IMR-90 (cell line): ENCODE data around the gene WIPF1. TPM values are rescaled to one million over a fixed set of nuclear protein-coding genes. Genes with fewer than 3 reads are reported as not detected.

Experiments used
- ATAC-seq: fragments of 200-7000 bp; cut with Tn5 transposase; 2 replicates; pipeline ENCODE4 v1.9.1; 2020; ENCODE audit warnings: low read depth, mild to moderate bottlenecking, moderate library complexity
- BruUV-seq: library from RNA; stranded (reverse); fragments of 400-500 nt; replicated peaks from 2 replicates; lab custom pipeline; 2021; lab: Mats Ljungman, UMichigan
- CTCF ChIA-PET: fragments of 300-600 bp; formaldehyde crosslinking; extraction: SDS; loops from one replicate; lab custom pipeline; 2021; ENCODE audit warnings: antibody characterized with exemption; lab: Yijun Ruan, JAX
- POLR2A ChIA-PET: fragments of 300-600 bp; sonication (Branson Sonifier 250); formaldehyde crosslinking; loops from one replicate; lab custom pipeline; 2022; ENCODE audit warnings: antibody characterized with exemption; ENCODE audit not compliant: unreplicated experiment; lab: Charles Lee
- DNase-seq: peaks from one replicate; pipeline ENCODE4 v3.0.0; 2013
- H2AFZ ChIP-seq: replicated peaks from 2 replicates; pipeline ENCODE3; 2013; ENCODE audit warnings: low read length, mild to moderate bottlenecking; ENCODE audit not compliant: poor library complexity
- H2AK5ac ChIP-seq: 2 replicates; pipeline ENCODE4 v1.6.1; 2013; ENCODE audit warnings: low read depth, low read length, inconsistent platforms
- H2AK9ac ChIP-seq: replicated peaks from 2 replicates; pipeline ENCODE3; 2013; ENCODE audit warnings: mild to moderate bottlenecking, low read depth, low read length, moderate library complexity; ENCODE audit not compliant: poor library complexity
- H2BK120ac ChIP-seq: 2 replicates; pipeline ENCODE4 v1.6.1; 2013; ENCODE audit warnings: low read depth, low read length, inconsistent platforms
- H2BK15ac ChIP-seq: 3 replicates; pipeline ENCODE4 v1.6.1; 2013; ENCODE audit warnings: low read depth, low read length, inconsistent platforms
- H2BK20ac ChIP-seq: 2 replicates; pipeline ENCODE4 v1.6.1; 2013; ENCODE audit warnings: low read depth, mild to moderate bottlenecking, inconsistent platforms, low read length, moderate library complexity
- H2BK5ac ChIP-seq: 2 replicates; pipeline ENCODE4 v1.6.1; 2013; ENCODE audit warnings: mild to moderate bottlenecking, low read depth, low read length, inconsistent platforms; ENCODE audit not compliant: poor library complexity, severe bottlenecking
- H3K14ac ChIP-seq: replicated peaks from 2 replicates; pipeline ENCODE4 v1.6.1; 2013; ENCODE audit warnings: low read depth, low read length, inconsistent platforms
- H3K18ac ChIP-seq: 2 replicates; pipeline ENCODE4 v1.6.1; 2013; ENCODE audit warnings: low read depth, low read length, control low read depth
- H3K23ac ChIP-seq: 2 replicates; pipeline ENCODE4 v1.6.1; 2013; ENCODE audit warnings: low read depth, low read length, inconsistent platforms
- H3K27ac ChIP-seq: 2 replicates; pipeline ENCODE4 v1.5.1; 2013; ENCODE audit warnings: mild to moderate bottlenecking, control low read depth, low read length; ENCODE audit not compliant: insufficient read depth
- H3K27me3 ChIP-seq: 2 replicates; pipeline ENCODE4 v1.6.1; 2013; ENCODE audit warnings: low read length; ENCODE audit not compliant: control insufficient read depth, insufficient read depth
- H3K36me3 ChIP-seq: 2 replicates; pipeline ENCODE4 v1.6.1; 2013; ENCODE audit warnings: low read length, mixed read lengths; ENCODE audit not compliant: control insufficient read depth, insufficient read depth
- H3K4ac ChIP-seq: 2 replicates; pipeline ENCODE4 v1.6.1; 2013; ENCODE audit warnings: low read depth, low read length, inconsistent platforms
- H3K4me1 ChIP-seq: 2 replicates; pipeline ENCODE4 v1.6.1; 2013; ENCODE audit warnings: low read length, mixed read lengths; ENCODE audit not compliant: control insufficient read depth, insufficient read depth
- H3K4me2 ChIP-seq: 2 replicates; pipeline ENCODE4 v1.6.1; 2013; ENCODE audit warnings: low read depth, mild to moderate bottlenecking, control low read depth, low read length, moderate library complexity
- H3K4me3 ChIP-seq: 2 replicates; pipeline ENCODE4 v1.5.1; 2013; ENCODE audit warnings: low read depth, mild to moderate bottlenecking, control low read depth, low read length, moderate library complexity; ENCODE audit not compliant: insufficient read depth
- H3K56ac ChIP-seq: 2 replicates; pipeline ENCODE4 v1.6.1; 2013; ENCODE audit warnings: low read length, inconsistent platforms; ENCODE audit not compliant: insufficient read depth; ENCODE audit errors: extremely low read depth
- H3K79me1 ChIP-seq, 2 experiments: 2 replicates each; pipeline ENCODE4 v1.6.1; 2013; ENCODE audit warnings: low read length in 2 of 2, inconsistent platforms in 1 of 2, low read depth in 1 of 2
- H3K9ac ChIP-seq: 2 replicates; pipeline ENCODE4 v1.6.1; 2013; ENCODE audit warnings: low read depth, low read length, control low read depth
- H3K9me1 ChIP-seq: 2 replicates; pipeline ENCODE4 v1.6.1; 2013; ENCODE audit warnings: low read length, inconsistent platforms; ENCODE audit not compliant: insufficient read depth
- H3K9me3 ChIP-seq: 2 replicates; pipeline ENCODE4 v1.6.1; 2013; ENCODE audit warnings: low read length; ENCODE audit not compliant: control insufficient read depth, insufficient read depth
- H4K20me1 ChIP-seq: 2 replicates; pipeline ENCODE4 v1.6.1; 2013; ENCODE audit warnings: low read length, inconsistent platforms; ENCODE audit not compliant: insufficient read depth
- H4K5ac ChIP-seq: 2 replicates; pipeline ENCODE4 v1.6.1; 2013; ENCODE audit warnings: mild to moderate bottlenecking, low read depth, low read length, control low read depth
- H4K8ac ChIP-seq, 2 experiments: 2 replicates each; pipeline ENCODE4 v1.6.1; 2013; ENCODE audit warnings: low read depth in 2 of 2, low read length in 2 of 2, control low read depth in 1 of 2, inconsistent platforms in 1 of 2
- H4K91ac ChIP-seq: 2 replicates; pipeline ENCODE4 v1.6.1; 2013; ENCODE audit warnings: low read depth, low read length, inconsistent platforms; ENCODE audit not compliant: insufficient read depth
- FOS ChIP-seq: fragments of 150-350 bp; IDR thresholded peaks from 2 replicates; pipeline ENCODE4 v1.6.1; 2016; ENCODE audit warnings: low read depth, low read length
- NFE2L2 ChIP-seq: fragments of 150-350 bp; IDR thresholded peaks from 2 replicates; pipeline ENCODE4 v1.6.1; 2016; ENCODE audit warnings: low read depth, mild to moderate bottlenecking, low read length
- RAD21 ChIP-seq: IDR thresholded peaks from 2 replicates; pipeline ENCODE4 v1.6.1; 2012; ENCODE audit warnings: low read length, improper control_type of control experiment
- RFX5 ChIP-seq: IDR thresholded peaks from 2 replicates; pipeline ENCODE4 v1.8.0; 2012; ENCODE audit warnings: low read depth, mild to moderate bottlenecking, low read length, moderate library complexity
- WGBS, 2 experiments: methylation state at CpG; one replicate each; pipeline versions ENCODE4 v1.1.5 to v1.1.7; 2013; ENCODE audit warnings: missing lambda C conversion rate in 2 of 2; ENCODE audit not compliant: insufficient read length in 1 of 2; ENCODE audit errors: extremely low coverage in 2 of 2; 5-methylcytosine and 5-hydroxymethylcytosine counted together
- dilution Hi-C: fragments of 300-500 bp; cut with HindIII; formaldehyde crosslinking; loops from one replicate; pipeline ENCODE4 v1.14.3; 2018; ENCODE audit warnings: low sequenced_read_pairs; ENCODE audit not compliant: unreplicated experiment
- in situ Hi-C: fragments of 300-500 bp; cut with MboI; formaldehyde crosslinking; loops from 3 replicates; pipeline ENCODE4 v1.14.3; 2019; ENCODE audit warnings: low sequenced_read_pairs, inconsistent platforms, mixed read lengths
- intact Hi-C: fragments of 100-400 bp; cut with micrococcal nuclease; formaldehyde crosslinking; loops from 2 replicates; pipeline ENCODE4 v1.10.0; 2022
- polyA plus RNA-seq, 3 experiments: library from polyadenylated mRNA; depleted of rRNA; stranded (reverse); fragments of >200 nt; gene quantifications; 2 replicates each; pipeline ENCODE4 v1.2.3, GENCODE V29; 2012; ENCODE audit warnings: low replicate concordance in 1 of 3
- total RNA-seq: library from RNA; depleted of rRNA; stranded (reverse); fragments of >200 nt; gene quantifications from 2 replicates; pipeline ENCODE4 v1.2.3, GENCODE V29; 2012

WIPF1 gene
- total and polyA plus RNA-seq, 2 of the 4 experiments (the other 2 are of a cell fraction): 2.7 to 13.5 TPM

DNA sequence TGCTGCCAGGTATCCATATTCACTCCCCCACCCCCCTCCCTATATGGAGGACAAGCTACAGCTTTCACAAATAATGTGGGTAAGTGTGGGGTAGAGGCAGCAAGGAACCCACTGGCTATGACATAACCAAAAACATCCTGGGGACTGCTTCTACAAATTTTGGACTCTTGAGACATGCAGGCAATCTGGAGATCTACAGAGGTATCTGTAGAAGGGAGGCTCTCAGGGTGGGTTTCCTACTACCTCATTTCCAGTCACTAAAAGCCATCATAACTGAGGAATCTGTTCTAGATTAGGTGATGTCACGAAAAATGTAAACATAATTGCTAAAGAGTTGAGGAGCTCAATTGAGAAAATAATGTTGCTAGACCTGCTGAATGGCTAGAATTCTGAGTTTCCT, 46.8 kb upstream of the WIPF1 start:
- no CpG with 5 or more reads among the region's 1 CpG for WGBS, 2 experiments
- no peaks in the 10 kb centered on the region; the same call in 1 of the 2 replicates for H3K4me1 ChIP-seq
- no peak overlapping the region for H3K27ac ChIP-seq
- no peak overlapping the region for H4K91ac ChIP-seq
- H3K14ac ChIP-seq: no peak overlapping the region
- H4K8ac ChIP-seq: no peak overlapping the region
- H3K4me3 ChIP-seq: no peak overlapping the region
- H3K9me1 ChIP-seq: no peaks in the 10 kb centered on the region
- H3K23ac ChIP-seq: no peak overlapping the region
- no peak overlapping the region for H3K18ac ChIP-seq
- H4K20me1 ChIP-seq: no peaks in the 10 kb centered on the region; the same call in 1 of the 2 replicates
- H3K9ac ChIP-seq: no peak overlapping the region
- DNase-seq (no peak), ATAC-seq (no peak)
- no peak overlapping the region for H2AK9ac ChIP-seq
- H2AFZ ChIP-seq: no peak overlapping the region
- no peak overlapping the region for H3K4ac ChIP-seq
- no peak overlapping the region for H3K4me2 ChIP-seq
- in situ Hi-C loops (no loop called here), dilution Hi-C loops (no loop called here), intact Hi-C loops (no loop called here)
- H3K9me3 ChIP-seq: peaks cover 8% of the 10 kb centered on the region
- POLR2A ChIA-PET: no interaction called here
- no peak overlapping the region for H2AK5ac ChIP-seq
- no peak overlapping the region for H2BK15ac ChIP-seq
- H3K79me1 ChIP-seq: peaks cover 13 to 19% of the 10 kb centered on the region in 2 experiments
- TF ChIP-seq RAD21 (no peak), FOS (no peak), RFX5 (no peak), NFE2L2 (no peak)
- no TSS peak for BruUV-seq
- H4K5ac ChIP-seq: no peak overlapping the region
- no peak overlapping the region for H2BK20ac ChIP-seq
- no peak overlapping the region for H2BK120ac ChIP-seq
- H3K27me3 ChIP-seq: no peaks in the 10 kb centered on the region
- CTCF ChIA-PET: no interaction called here
- H2BK5ac ChIP-seq: no peak overlapping the region
- no peak overlapping the region for H3K56ac ChIP-seq
- no peaks in the 10 kb centered on the region; the same call in 1 of the 2 replicates for H3K36me3 ChIP-seq
